ENCODE measurements around the gene PDE8A. TPM values are rescaled to one million over a fixed set of nuclear protein-coding genes. Genes with fewer than 3 reads are reported as not detected.

PDE8A gene
- total RNA-seq, 1 experiment from 2014 or later = 44.2 TPM

- Histone ChIP-seq H3K27ac (ENCODE audit: low read length) (no peak overlapping the region), H3K27me3 (ENCODE audit: low read length) (no peaks in the 10 kb centered on the region), H3K4me2 (ENCODE audit: low read length) (no peak overlapping the region), H3K9ac (ENCODE audit: low read length) (no peak overlapping the region), H3K36me3 (ENCODE audit: low read depth, low read length) (no peaks in the 10 kb centered on the region), H3K4me1 (ENCODE audit: insufficient read depth, low read length) (peaks cover 30% of the 10 kb centered on the region), H4K20me1 (ENCODE audit: low read length) (peaks cover 24% of the 10 kb centered on the region), H3K9me3 (ENCODE audit: low read length) (no peaks in the 10 kb centered on the region), H3K9me2 (replicated peaks; ENCODE audit: low read length) (no peaks in the 10 kb centered on the region), H2AFZ (ENCODE audit: low read length) (no peak overlapping the region), H3K79me2 (ENCODE audit: low read length) (peaks cover 97% of the 10 kb centered on the region), H3F3A (ENCODE audit: low read length, unreplicated experiment) (peaks cover 4% of the 10 kb centered on the region), H3K4me3 (ENCODE audit: low read length) (no peak overlapping the region)
- ATAC-seq (no peak), DNase-seq (no peak)
- ChIA-PET CTCF (no interaction called here), POLR2A (ENCODE audit: unreplicated experiment) (no interaction called here)
- intact Hi-C loops (cut with micrococcal nuclease) = no loop called here
- no TSS peak for BruUV-seq (replicated peaks)
- no peak for TF ChIP-seq CTCF (conservative IDR thresholded peaks at IDR 0.05; ENCODE audit: low read depth, low read length)
- TF ChIP-seq EZH2phosphoT487 (IDR thresholded peaks at IDR 0.05; ENCODE audit: borderline replicate concordance, low read length) = no peak
- no peak for TF ChIP-seq EZH2 (IDR thresholded peaks at IDR 0.05; ENCODE audit: low read length, unreplicated experiment)
These were observed 45.8 kb downstream of the PDE8A start for GRCh38 chr15:85027421-85027820.

- no TSS peak for BruUV-seq (replicated peaks)
- Histone ChIP-seq H3F3A (ENCODE audit: low read length, unreplicated experiment) (peaks cover 4% of the 10 kb centered on the region), H3K79me2 (ENCODE audit: low read length) (peaks cover 97% of the 10 kb centered on the region), H3K36me3 (ENCODE audit: low read depth, low read length) (no peaks in the 10 kb centered on the region), H3K27me3 (ENCODE audit: low read length) (no peaks in the 10 kb centered on the region), H3K4me2 (ENCODE audit: low read length) (no peak overlapping the region), H3K4me3 (ENCODE audit: low read length) (no peak overlapping the region), H4K20me1 (ENCODE audit: low read length) (peaks cover 24% of the 10 kb centered on the region), H3K9ac (ENCODE audit: low read length) (no peak overlapping the region), H3K27ac (ENCODE audit: low read length) (no peak overlapping the region), H3K4me1 (ENCODE audit: insufficient read depth, low read length) (peaks cover 30% of the 10 kb centered on the region), H2AFZ (ENCODE audit: low read length) (no peak overlapping the region), H3K9me2 (replicated peaks; ENCODE audit: low read length) (no peaks in the 10 kb centered on the region), H3K9me3 (ENCODE audit: low read length) (no peaks in the 10 kb centered on the region)
- ATAC-seq (no peak), DNase-seq (no peak)
- ChIA-PET CTCF (no interaction called here), POLR2A (ENCODE audit: unreplicated experiment) (no interaction called here)
- TF ChIP-seq EZH2 (IDR thresholded peaks at IDR 0.05; ENCODE audit: low read length, unreplicated experiment) (no peak), EZH2phosphoT487 (IDR thresholded peaks at IDR 0.05; ENCODE audit: borderline replicate concordance, low read length) (no peak), CTCF (conservative IDR thresholded peaks at IDR 0.05; ENCODE audit: low read depth, low read length) (no peak)
- intact Hi-C loops (cut with micrococcal nuclease) = no loop called here
These were observed 46.8 kb downstream of the PDE8A start for GRCh38 chr15:85028416-85028815.

- H3K4me2 ChIP-seq (ENCODE audit: low read length) = no peak overlapping the region
- H3K79me2 ChIP-seq (ENCODE audit: low read length) = peaks cover 97% of the 10 kb centered on the region
- H3K9me2 ChIP-seq (replicated peaks; ENCODE audit: low read length) = no peaks in the 10 kb centered on the region
- DNase-seq (no peak), ATAC-seq (no peak)
- peaks cover 21% of the 10 kb centered on the region for H4K20me1 ChIP-seq (ENCODE audit: low read length)
- BruUV-seq (replicated peaks) = no TSS peak
- no peak for TF ChIP-seq CTCF (conservative IDR thresholded peaks at IDR 0.05; ENCODE audit: low read depth, low read length)
- no peak for TF ChIP-seq EZH2phosphoT487 (IDR thresholded peaks at IDR 0.05; ENCODE audit: borderline replicate concordance, low read length)
- no peak for TF ChIP-seq EZH2 (IDR thresholded peaks at IDR 0.05; ENCODE audit: low read length, unreplicated experiment)
- intact Hi-C loops (cut with micrococcal nuclease) = no loop called here
- POLR2A ChIA-PET (ENCODE audit: unreplicated experiment) = interaction anchor here (0.7 kb wide), 1 partner anchor 329 kb away, joined by 3 read pairs; no protein-coding TSS in a partner anchor
- no peak overlapping the region for H3K9ac ChIP-seq (ENCODE audit: low read length)
- no peaks in the 10 kb centered on the region for H3K27me3 ChIP-seq (ENCODE audit: low read length)
- CTCF ChIA-PET = no interaction called here
- no peak overlapping the region for H2AFZ ChIP-seq (ENCODE audit: low read length)
- no peak overlapping the region for H3K27ac ChIP-seq (ENCODE audit: low read length)
- no peaks in the 10 kb centered on the region for H3K9me3 ChIP-seq (ENCODE audit: low read length)
- peaks cover 25% of the 10 kb centered on the region for H3K4me1 ChIP-seq (ENCODE audit: insufficient read depth, low read length)
- H3K4me3 ChIP-seq (ENCODE audit: low read length) = no peak overlapping the region
- H3K36me3 ChIP-seq (ENCODE audit: low read depth, low read length) = no peaks in the 10 kb centered on the region
- peaks cover 2% of the 10 kb centered on the region for H3F3A ChIP-seq (ENCODE audit: low read length, unreplicated experiment)
These were observed 47.6 kb downstream of the PDE8A start for GRCh38 chr15:85029221-85029620.

Measured in PC-3 (cell line).